ENCODE measurements around the gene SARNP.

- TF ChIP-seq POLR2A (IDR thresholded peaks at IDR 0.05; ENCODE audit: low read length): no peak
- TF ChIP-seq GATA1 (IDR thresholded peaks at IDR 0.05; ENCODE audit: low read depth, low read length): no peak
Observed at GRCh38 chr12:55722948-55723347, 94.6 kb downstream of the SARNP start.
